ENCODE measurements around the gene EFR3B. TPM values are rescaled to one million over a fixed set of nuclear protein-coding genes. Genes with fewer than 3 reads are reported as not detected.

Gene EFR3B
- total and polyA plus RNA-seq, 10 of the 15 experiments (the other 5 are each of a cell fraction or from before 2014, with no cell fraction given): 0.12 to 3.9 (median 1.8) TPM

DNA sequence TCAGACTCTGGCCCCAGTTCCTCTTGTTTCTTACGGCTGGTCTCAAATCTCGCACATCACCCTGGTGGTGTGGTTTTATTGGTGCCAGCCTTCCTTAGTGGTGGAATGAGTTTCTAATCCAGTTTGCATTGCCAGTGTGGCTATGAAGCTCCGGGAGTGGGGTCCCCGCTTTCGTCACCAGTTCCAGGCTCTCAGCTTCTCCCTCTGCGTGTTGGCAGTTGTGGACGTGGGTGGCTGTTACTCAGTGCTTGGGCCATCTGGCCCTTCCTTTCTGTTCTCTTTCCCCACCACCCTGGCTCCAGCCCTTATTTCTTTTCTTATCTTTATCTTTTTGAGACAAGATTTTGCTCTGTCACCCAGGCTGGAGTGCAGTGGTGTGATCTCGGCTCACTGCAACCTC, 30.1 kb downstream of the EFR3B start:
- Histone ChIP-seq H2AFZ (ENCODE audit: control insufficient read depth, low read depth, low read length) (no peak overlapping the region), H3K27me3 (replicated peaks in 1 of 2; ENCODE audit: control insufficient read depth in 2 of 2, insufficient read depth in 2 of 2, low read length in 1 of 2) (no peaks in the 10 kb centered on the region), H3K9ac (ENCODE audit: control insufficient read depth, insufficient read depth, low read length) (no peak overlapping the region), H3K79me2 (ENCODE audit: control insufficient read depth, insufficient read depth, low read length) (no peaks in the 10 kb centered on the region), H3K4me3 (no peak overlapping the region), H4K20me1 (ENCODE audit: control insufficient read depth, insufficient read depth) (no peaks in the 10 kb centered on the region), H3K27ac (ENCODE audit: control insufficient read depth, insufficient read depth) (no peak overlapping the region), H3K4me1 (ENCODE audit: control insufficient read depth, insufficient read depth, low read length) (peaks cover 8% of the 10 kb centered on the region), H3K4me2 (ENCODE audit: control insufficient read depth, insufficient read depth) (no peak overlapping the region), H3K9me3 (replicated peaks; ENCODE audit: control insufficient read depth, insufficient read depth, low read length) (no peaks in the 10 kb centered on the region), H3K36me3 (ENCODE audit: control insufficient read depth in 2 of 2, insufficient read depth in 2 of 2, low read length in 1 of 2) (no peaks in the 10 kb centered on the region)
- in situ Hi-C loops (cut with MboI) (no loop called here), intact Hi-C loops (cut with micrococcal nuclease; ENCODE audit: unreplicated experiment) (no loop called here)
- RAD21 ChIA-PET (ENCODE audit: unreplicated experiment): no interaction called here
- SMC1A ChIA-PET (ENCODE audit: uncharacterized antibody, unreplicated experiment): no interaction called here
- no TSS peak for BruUV-seq (replicated peaks)
- no peak for ATAC-seq
- TF ChIP-seq ZSCAN29 (IDR thresholded peaks at IDR 0.05) (no peak), ATF7 (IDR thresholded peaks at IDR 0.05; ENCODE audit: low read depth) (no peak), RELA (IDR thresholded peaks at IDR 0.05; ENCODE audit: borderline replicate concordance, partially characterized antibody) (no peak)
- TF ChIP-seq, protein P1, sequence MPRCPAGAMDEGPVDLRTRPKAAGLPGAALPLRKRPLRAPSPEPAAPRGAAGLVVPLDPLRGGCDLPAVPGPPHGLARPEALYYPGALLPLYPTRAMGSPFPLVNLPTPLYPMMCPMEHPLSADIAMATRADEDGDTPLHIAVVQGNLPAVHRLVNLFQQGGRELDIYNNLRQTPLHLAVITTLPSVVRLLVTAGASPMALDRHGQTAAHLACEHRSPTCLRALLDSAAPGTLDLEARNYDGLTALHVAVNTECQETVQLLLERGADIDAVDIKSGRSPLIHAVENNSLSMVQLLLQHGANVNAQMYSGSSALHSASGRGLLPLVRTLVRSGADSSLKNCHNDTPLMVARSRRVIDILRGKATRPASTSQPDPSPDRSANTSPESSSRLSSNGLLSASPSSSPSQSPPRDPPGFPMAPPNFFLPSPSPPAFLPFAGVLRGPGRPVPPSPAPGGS (IDR thresholded peaks at IDR 0.05; ENCODE audit: borderline replicate concordance, insufficient read depth, low read depth, low read length, poor library complexity, severe bottlenecking): no peak
- POLR2A ChIA-PET: no interaction called here
- DNase-seq (ENCODE audit: low read depth, low spot score): no peak
- CTCF ChIA-PET: interaction anchor here (1.2 kb wide), 1 partner anchor 671 kb away, joined by 3 read pairs; no protein-coding TSS in a partner anchor
- WGBS (ENCODE audit: insufficient coverage, insufficient replicate concordance, low lambda C conversion rate, missing lambda C conversion rate): 71% methylated on average over 8 of the region's 8 CpGs
- no peak for FAIRE-seq

DNA sequence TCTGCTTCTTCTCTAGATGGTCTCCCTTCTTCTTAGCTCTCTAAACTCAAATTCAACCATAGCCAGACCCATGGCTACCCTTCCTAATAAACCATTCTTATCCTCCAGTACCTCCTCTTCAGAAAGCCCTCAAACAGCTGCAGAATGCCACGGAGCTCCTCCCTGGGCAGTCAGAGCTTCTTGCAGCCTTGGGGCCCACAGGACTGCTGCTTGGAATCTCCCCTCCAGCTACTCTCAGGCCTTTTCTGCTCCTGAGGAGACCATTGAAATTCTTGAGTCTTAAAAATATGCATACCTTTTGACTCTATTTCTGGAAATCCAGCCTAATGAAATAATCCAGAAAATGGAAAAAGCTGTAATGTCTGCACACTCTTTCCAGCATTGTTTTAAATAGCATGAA, 30.7 kb downstream of the EFR3B start:
- BruUV-seq (replicated peaks): no TSS peak
- Histone ChIP-seq H2AFZ (ENCODE audit: control insufficient read depth, low read depth, low read length) (no peak overlapping the region), H3K4me1 (ENCODE audit: control insufficient read depth, insufficient read depth, low read length) (peaks cover 8% of the 10 kb centered on the region), H3K79me2 (ENCODE audit: control insufficient read depth, insufficient read depth, low read length) (no peaks in the 10 kb centered on the region), H4K20me1 (ENCODE audit: control insufficient read depth, insufficient read depth) (no peaks in the 10 kb centered on the region), H3K27me3 (replicated peaks in 1 of 2; ENCODE audit: control insufficient read depth in 2 of 2, insufficient read depth in 2 of 2, low read length in 1 of 2) (no peaks in the 10 kb centered on the region), H3K27ac (ENCODE audit: control insufficient read depth, insufficient read depth) (no peak overlapping the region), H3K4me3 (no peak overlapping the region), H3K9ac (ENCODE audit: control insufficient read depth, insufficient read depth, low read length) (no peak overlapping the region), H3K36me3 (ENCODE audit: control insufficient read depth in 2 of 2, insufficient read depth in 2 of 2, low read length in 1 of 2) (no peaks in the 10 kb centered on the region), H3K9me3 (replicated peaks; ENCODE audit: control insufficient read depth, insufficient read depth, low read length) (no peaks in the 10 kb centered on the region), H3K4me2 (ENCODE audit: control insufficient read depth, insufficient read depth) (no peak overlapping the region)
- CTCF ChIA-PET: interaction anchor here (1.2 to 1.8 kb wide), 2 partner anchors 9 to 671 kb away, joined by 3 to 5 read pairs; no protein-coding TSS in a partner anchor
- intact Hi-C loops (cut with micrococcal nuclease; ENCODE audit: unreplicated experiment): no loop called here
- SMC1A ChIA-PET (ENCODE audit: uncharacterized antibody, unreplicated experiment): interaction anchor here (0.8 to 1.7 kb wide), 2 partner anchors 8 to 94 kb away, joined by 3 to 4 read pairs; no protein-coding TSS in a partner anchor
- ATAC-seq (no peak), FAIRE-seq (no peak), DNase-seq (ENCODE audit: low read depth, low spot score) (no peak)
- POLR2A ChIA-PET: interaction anchor here (0.7 kb wide), 1 partner anchor 713 kb away, joined by 4 read pairs; no protein-coding TSS in a partner anchor
- 9% methylated on average over 1 of the region's 1 CpG for WGBS (ENCODE audit: insufficient coverage, insufficient replicate concordance, low lambda C conversion rate, missing lambda C conversion rate)
- in situ Hi-C loops (cut with MboI): no loop called here
- RAD21 ChIA-PET (ENCODE audit: unreplicated experiment): no interaction called here
- TF ChIP-seq, protein P2, sequence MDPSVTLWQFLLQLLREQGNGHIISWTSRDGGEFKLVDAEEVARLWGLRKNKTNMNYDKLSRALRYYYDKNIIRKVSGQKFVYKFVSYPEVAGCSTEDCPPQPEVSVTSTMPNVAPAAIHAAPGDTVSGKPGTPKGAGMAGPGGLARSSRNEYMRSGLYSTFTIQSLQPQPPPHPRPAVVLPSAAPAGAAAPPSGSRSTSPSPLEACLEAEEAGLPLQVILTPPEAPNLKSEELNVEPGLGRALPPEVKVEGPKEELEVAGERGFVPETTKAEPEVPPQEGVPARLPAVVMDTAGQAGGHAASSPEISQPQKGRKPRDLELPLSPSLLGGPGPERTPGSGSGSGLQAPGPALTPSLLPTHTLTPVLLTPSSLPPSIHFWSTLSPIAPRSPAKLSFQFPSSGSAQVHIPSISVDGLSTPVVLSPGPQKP (IDR thresholded peaks at IDR 0.05; ENCODE audit: low read depth, low read length): no peak
- no peak for TF ChIP-seq SMAD1 (IDR thresholded peaks at IDR 0.05; ENCODE audit: low read depth, partially characterized antibody)
- TF ChIP-seq, protein P3, sequence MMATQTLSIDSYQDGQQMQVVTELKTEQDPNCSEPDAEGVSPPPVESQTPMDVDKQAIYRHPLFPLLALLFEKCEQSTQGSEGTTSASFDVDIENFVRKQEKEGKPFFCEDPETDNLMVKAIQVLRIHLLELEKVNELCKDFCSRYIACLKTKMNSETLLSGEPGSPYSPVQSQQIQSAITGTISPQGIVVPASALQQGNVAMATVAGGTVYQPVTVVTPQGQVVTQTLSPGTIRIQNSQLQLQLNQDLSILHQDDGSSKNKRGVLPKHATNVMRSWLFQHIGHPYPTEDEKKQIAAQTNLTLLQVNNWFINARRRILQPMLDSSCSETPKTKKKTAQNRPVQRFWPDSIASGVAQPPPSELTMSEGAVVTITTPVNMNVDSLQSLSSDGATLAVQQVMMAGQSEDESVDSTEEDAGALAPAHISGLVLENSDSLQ (IDR thresholded peaks at IDR 0.05): no peak
- TF ChIP-seq, protein P4, sequence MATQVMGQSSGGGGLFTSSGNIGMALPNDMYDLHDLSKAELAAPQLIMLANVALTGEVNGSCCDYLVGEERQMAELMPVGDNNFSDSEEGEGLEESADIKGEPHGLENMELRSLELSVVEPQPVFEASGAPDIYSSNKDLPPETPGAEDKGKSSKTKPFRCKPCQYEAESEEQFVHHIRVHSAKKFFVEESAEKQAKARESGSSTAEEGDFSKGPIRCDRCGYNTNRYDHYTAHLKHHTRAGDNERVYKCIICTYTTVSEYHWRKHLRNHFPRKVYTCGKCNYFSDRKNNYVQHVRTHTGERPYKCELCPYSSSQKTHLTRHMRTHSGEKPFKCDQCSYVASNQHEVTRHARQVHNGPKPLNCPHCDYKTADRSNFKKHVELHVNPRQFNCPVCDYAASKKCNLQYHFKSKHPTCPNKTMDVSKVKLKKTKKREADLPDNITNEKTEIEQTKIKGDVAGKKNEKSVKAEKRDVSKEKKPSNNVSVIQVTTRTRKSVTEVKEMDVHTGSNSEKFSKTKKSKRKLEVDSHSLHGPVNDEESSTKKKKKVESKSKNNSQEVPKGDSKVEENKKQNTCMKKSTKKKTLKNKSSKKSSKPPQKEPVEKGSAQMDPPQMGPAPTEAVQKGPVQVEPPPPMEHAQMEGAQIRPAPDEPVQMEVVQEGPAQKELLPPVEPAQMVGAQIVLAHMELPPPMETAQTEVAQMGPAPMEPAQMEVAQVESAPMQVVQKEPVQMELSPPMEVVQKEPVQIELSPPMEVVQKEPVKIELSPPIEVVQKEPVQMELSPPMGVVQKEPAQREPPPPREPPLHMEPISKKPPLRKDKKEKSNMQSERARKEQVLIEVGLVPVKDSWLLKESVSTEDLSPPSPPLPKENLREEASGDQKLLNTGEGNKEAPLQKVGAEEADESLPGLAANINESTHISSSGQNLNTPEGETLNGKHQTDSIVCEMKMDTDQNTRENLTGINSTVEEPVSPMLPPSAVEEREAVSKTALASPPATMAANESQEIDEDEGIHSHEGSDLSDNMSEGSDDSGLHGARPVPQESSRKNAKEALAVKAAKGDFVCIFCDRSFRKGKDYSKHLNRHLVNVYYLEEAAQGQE (IDR thresholded peaks at IDR 0.05; ENCODE audit: low read depth, low read length): no peak
- TF ChIP-seq NRF1 (conservative IDR thresholded peaks at IDR 0.05; ENCODE audit: low read depth, low read length): no peak
- no peak for TF ChIP-seq IKZF2 (IDR thresholded peaks at IDR 0.05)
